Measurements from ENCODE around the gene SPZ1. TPM values are rescaled to one million over a fixed set of nuclear protein-coding genes. Genes with fewer than 3 reads are reported as not detected.

The SPZ1 gene
- total RNA-seq, 1 donor from 2014 or later: not detected

DNA sequence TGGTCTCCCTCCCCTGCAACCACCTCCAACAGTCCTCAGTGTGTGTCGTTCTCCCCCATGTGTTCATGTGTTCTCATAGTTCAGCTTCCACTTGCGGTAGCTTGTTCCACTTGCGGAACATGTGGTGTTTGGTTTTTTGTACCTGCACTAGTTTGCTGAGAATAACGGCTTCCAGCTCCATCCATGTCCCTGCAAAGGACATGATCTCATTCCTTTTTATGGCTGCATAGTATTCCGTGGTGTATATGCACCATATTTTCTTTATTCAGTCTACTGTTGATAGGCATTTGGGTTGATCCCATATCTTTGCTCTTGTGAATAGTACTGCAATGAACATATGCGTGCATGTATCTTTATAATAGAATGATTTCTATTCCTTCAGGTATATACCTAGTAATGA, 45.1 kb downstream of the SPZ1 start:
- H3K9me3 Mint-ChIP-seq: peaks cover 3% of the 10 kb centered on the region
- H3K4me3 Mint-ChIP-seq: no peak overlapping the region
- DNase-seq (no peak), ATAC-seq (ENCODE audit: low read depth) (no peak)
- H3K36me3 Mint-ChIP-seq (ENCODE audit: low read depth): no peaks in the 10 kb centered on the region
- POLR2A ChIA-PET: no interaction called here
- no peaks in the 10 kb centered on the region for H3K4me1 Mint-ChIP-seq
- no peaks in the 10 kb centered on the region for H3K27me3 Mint-ChIP-seq
- TF ChIP-seq CTCF (IDR thresholded peaks at IDR 0.05): no peak
- H3K27ac Mint-ChIP-seq: no peak overlapping the region
- intact Hi-C loops (cut with micrococcal nuclease): no loop called here
- CTCF ChIA-PET: no interaction called here

DNA sequence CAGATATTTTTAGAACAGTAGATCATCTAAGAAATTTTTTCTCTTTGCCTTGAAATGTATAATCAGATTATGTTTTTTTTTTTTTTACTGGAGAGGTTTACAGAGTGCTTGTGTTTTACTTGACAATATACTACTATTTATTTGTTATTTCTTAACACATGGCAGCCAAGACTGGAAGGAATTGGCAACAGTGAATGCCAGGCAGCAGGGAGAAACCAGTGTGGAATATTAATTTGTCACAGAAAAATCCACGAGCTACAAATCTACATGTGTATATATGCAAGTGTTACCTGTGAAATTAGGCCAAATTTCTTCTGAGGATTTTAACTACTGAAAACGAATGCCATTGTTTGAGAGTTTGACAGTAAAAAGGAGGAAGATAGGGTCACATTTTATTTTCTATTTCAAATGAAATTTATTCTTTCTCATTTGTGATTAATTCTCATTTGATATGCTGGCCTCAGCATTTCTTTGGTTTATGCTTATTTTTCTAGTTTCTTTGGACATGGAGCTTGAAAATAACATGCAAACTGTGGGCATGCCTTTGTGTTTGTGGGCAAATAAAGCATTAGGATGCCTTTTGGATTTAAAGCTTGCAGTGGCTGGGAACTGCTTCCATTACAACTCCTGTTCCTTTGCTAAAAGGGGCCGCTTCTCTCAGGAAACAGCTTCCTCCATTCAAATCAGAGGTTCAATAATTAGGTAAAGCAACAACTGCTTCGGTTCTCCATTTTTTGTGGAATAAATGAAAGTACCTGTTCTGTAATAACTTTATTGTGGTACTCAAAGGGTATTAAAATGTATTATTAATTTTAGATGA, 49.1 kb downstream of the SPZ1 start:
- ChIA-PET POLR2A (no interaction called here), CTCF (no interaction called here)
- peaks cover 9% of the 10 kb centered on the region for H3K9me3 Mint-ChIP-seq
- intact Hi-C loops (cut with micrococcal nuclease): no loop called here
- H3K4me3 Mint-ChIP-seq: no peak overlapping the region
- no peak overlapping the region for H3K27ac Mint-ChIP-seq
- no peak for DNase-seq
- no peaks in the 10 kb centered on the region for H3K36me3 Mint-ChIP-seq (ENCODE audit: low read depth)
- H3K4me1 Mint-ChIP-seq: no peaks in the 10 kb centered on the region
- peaks cover 12% of the 10 kb centered on the region for H3K27me3 Mint-ChIP-seq
- TF ChIP-seq CTCF (IDR thresholded peaks at IDR 0.05): no peak
- no peak for ATAC-seq (ENCODE audit: low read depth)

DNA sequence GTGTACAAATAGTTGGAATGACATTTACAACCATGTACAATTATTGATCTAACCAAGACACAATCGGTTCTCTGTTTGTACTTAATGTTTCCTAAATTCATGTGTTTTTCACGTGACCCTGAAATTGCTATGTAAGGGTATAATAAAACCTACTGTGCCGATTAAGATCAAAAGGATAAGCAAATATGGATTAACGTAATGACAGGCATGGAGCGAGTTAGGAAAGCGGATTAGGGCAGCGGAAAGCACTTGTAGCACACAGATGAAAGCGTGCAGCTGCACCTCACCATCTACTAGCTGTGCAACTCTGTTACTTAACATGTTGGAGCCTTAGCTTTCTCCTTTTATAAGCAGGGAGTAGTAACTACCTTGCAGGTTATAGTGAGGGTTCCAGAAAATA, 49.7 kb downstream of the SPZ1 start:
- H3K27me3 Mint-ChIP-seq: peaks cover 12% of the 10 kb centered on the region
- peaks cover 9% of the 10 kb centered on the region for H3K9me3 Mint-ChIP-seq
- H3K27ac Mint-ChIP-seq: no peak overlapping the region
- no peak overlapping the region for H3K4me3 Mint-ChIP-seq
- H3K36me3 Mint-ChIP-seq (ENCODE audit: low read depth): no peaks in the 10 kb centered on the region
- POLR2A ChIA-PET: no interaction called here
- CTCF ChIA-PET: no interaction called here
- DNase-seq (no peak), ATAC-seq (ENCODE audit: low read depth) (no peak)
- intact Hi-C loops (cut with micrococcal nuclease): no loop called here
- no peaks in the 10 kb centered on the region for H3K4me1 Mint-ChIP-seq
- no peak for TF ChIP-seq CTCF (IDR thresholded peaks at IDR 0.05)

- H3K36me3 Mint-ChIP-seq (ENCODE audit: low read depth): no peaks in the 10 kb centered on the region
- peaks cover 12% of the 10 kb centered on the region for H3K27me3 Mint-ChIP-seq
- no peak overlapping the region for H3K27ac Mint-ChIP-seq
- no peak for ATAC-seq (ENCODE audit: low read depth)
- DNase-seq: no peak
- intact Hi-C loops (cut with micrococcal nuclease): no loop called here
- no peak overlapping the region for H3K4me3 Mint-ChIP-seq
- no peak for TF ChIP-seq CTCF (IDR thresholded peaks at IDR 0.05)
- no peaks in the 10 kb centered on the region for H3K4me1 Mint-ChIP-seq
- ChIA-PET POLR2A (no interaction called here), CTCF (no interaction called here)
- peaks cover 7% of the 10 kb centered on the region for H3K9me3 Mint-ChIP-seq
Observed at GRCh38 chr5:80370390-80370789, 50.6 kb downstream of the SPZ1 start.

Other genes with a start within 250 kb of the SPZ1 start
- gene SERINC5, start 64.0 kb upstream of the SPZ1 start, total RNA-seq: 4.4 and 5.3 TPM in 2 replicates
- gene ZFYVE16, start 88.1 kb downstream of the SPZ1 start, total RNA-seq: 19.8 and 21.1 TPM in 2 replicates
- gene FAM151B, start 168.1 kb downstream of the SPZ1 start, total RNA-seq: 0.47 TPM in 1 of 2 replicates, not detected in the other

Measured in activated B cell treated with CpG ODN at 0.5 μM for 24 hours (primary cell).